ENCODE data around the gene RALGAPA2.

RALGAPA2 gene

GRCh38 chr20:20491110-20491783 lies 221.2 kb downstream of the RALGAPA2 start:
- DNase-seq = no peak

- DNase-seq = no peak
Observed at GRCh38 chr20:20490673-20491072, 221.8 kb downstream of the RALGAPA2 start.

- no peak for DNase-seq
Observed at GRCh38 chr20:20489648-20490341, 222.6 kb downstream of the RALGAPA2 start.

GRCh38 chr20:20489054-20489453 lies 223.4 kb downstream of the RALGAPA2 start:
- no peak for DNase-seq

GRCh38 chr20:20488388-20488787 lies 224.1 kb downstream of the RALGAPA2 start:
- no peak for DNase-seq

- no peak for DNase-seq
Observed at GRCh38 chr20:20487811-20488210, 224.6 kb downstream of the RALGAPA2 start.

- no peak for DNase-seq
Observed at GRCh38 chr20:20483328-20483727, 229.1 kb downstream of the RALGAPA2 start.

GRCh38 chr20:20482453-20482852 lies 230.0 kb downstream of the RALGAPA2 start:
- no peak for DNase-seq

GRCh38 chr20:20480689-20481088 lies 231.8 kb downstream of the RALGAPA2 start:
- no peak for DNase-seq

GRCh38 chr20:20480126-20480525 lies 232.3 kb downstream of the RALGAPA2 start:
- no peak for DNase-seq

- no peak for DNase-seq
Observed at GRCh38 chr20:20477444-20478041, 234.9 kb downstream of the RALGAPA2 start.

GRCh38 chr20:20476504-20476903 lies 235.9 kb downstream of the RALGAPA2 start:
- no peak for DNase-seq

GRCh38 chr20:20473657-20474056 lies 238.8 kb downstream of the RALGAPA2 start:
- DNase-seq = no peak

GRCh38 chr20:20472684-20473274 lies 239.7 kb downstream of the RALGAPA2 start:
- DNase-seq = no peak

- DNase-seq = no peak
Observed at GRCh38 chr20:20466341-20466879, 246.0 kb downstream of the RALGAPA2 start.

GRCh38 chr20:20465252-20465651 lies 247.2 kb downstream of the RALGAPA2 start:
- peak; percentile 59 for DNase-seq

GRCh38 chr20:20463933-20464374 lies 248.5 kb downstream of the RALGAPA2 start:
- peak; percentile 81 for DNase-seq

- no peak for DNase-seq
Observed at GRCh38 chr20:20462185-20462584, 250.3 kb downstream of the RALGAPA2 start.

GRCh38 chr20:20461551-20461950 lies 250.9 kb downstream of the RALGAPA2 start:
- DNase-seq = no peak

GRCh38 chr20:20459726-20460125 lies 252.7 kb downstream of the RALGAPA2 start:
- DNase-seq = no peak

GRCh38 chr20:20457392-20458126 lies 254.9 kb downstream of the RALGAPA2 start:
- DNase-seq = no peak

GRCh38 chr20:20456741-20457140 lies 255.7 kb downstream of the RALGAPA2 start:
- DNase-seq = no peak

GRCh38 chr20:20455926-20456325 lies 256.5 kb downstream of the RALGAPA2 start:
- DNase-seq = no peak

Data from retina (tissue), 1 donor.